ENCODE measurements around the gene SPATA31D3.
"Not testable (repeated sequence)": the region's sequence is repeated elsewhere in the genome, so short reads cannot be mapped to it uniquely, and the experiment has no call there.

SPATA31D3 gene

GRCh38 chr9:81906671-81907070 is 36.6 kb upstream of the SPATA31D3 start:
- no peak for TF ChIP-seq CTCF (IDR thresholded peaks at IDR 0.05; ENCODE audit: control extremely low read depth, extremely low read depth, low read depth, missing control alignments)
- DNase-seq (ENCODE audit: extremely low spot score): no peak
- POLR2A ChIA-PET: no interaction called here
- CTCF ChIA-PET: no interaction called here

- ChIA-PET CTCF (no interaction called here), POLR2A (no interaction called here)
- TF ChIP-seq CTCF (IDR thresholded peaks at IDR 0.05; ENCODE audit: control extremely low read depth, extremely low read depth, low read depth, missing control alignments): no peak
- no peak for DNase-seq (ENCODE audit: extremely low spot score)
These were observed 31.2 kb upstream of the SPATA31D3 start for GRCh38 chr9:81912135-81912534.

GRCh38 chr9:81915801-81916505 is 27.3 kb upstream of the SPATA31D3 start:
- CTCF ChIA-PET: no interaction called here
- no peak for DNase-seq (ENCODE audit: extremely low spot score)
- POLR2A ChIA-PET: no interaction called here
- TF ChIP-seq CTCF (IDR thresholded peaks at IDR 0.05; ENCODE audit: control extremely low read depth, extremely low read depth, low read depth, missing control alignments): no peak

- CTCF ChIA-PET: not testable (repeated sequence)
These were observed 24.8 kb upstream of the SPATA31D3 start for GRCh38 chr9:81918507-81918906.

GRCh38 chr9:81928305-81928704 is 15.0 kb upstream of the SPATA31D3 start, which contains the start of gene SPATA31D4:
Gene SPATA31D4, plus strand, starts transcription at chr9:81928428. Its CDS starts 86 bp downstream, at chr9:81928514.
- CTCF ChIA-PET; DNase-seq (ENCODE audit: extremely low spot score); POLR2A ChIA-PET: not testable (repeated sequence)

More at GRCh38 chr9:81918507-81918906, 24.8 kb upstream of the SPATA31D3 start:
- DNase-seq (ENCODE audit: extremely low spot score); POLR2A ChIA-PET: not testable (repeated sequence)

- DNase-seq (ENCODE audit: extremely low spot score); POLR2A ChIA-PET; CTCF ChIA-PET: not testable (repeated sequence)
These were observed 13.2 kb upstream of the SPATA31D3 start for GRCh38 chr9:81930147-81930546.

- DNase-seq (ENCODE audit: extremely low spot score); POLR2A ChIA-PET; CTCF ChIA-PET: not testable (repeated sequence)
These were observed 9.8 kb upstream of the SPATA31D3 start for GRCh38 chr9:81933547-81933946.

- DNase-seq (ENCODE audit: extremely low spot score); CTCF ChIA-PET; POLR2A ChIA-PET: not testable (repeated sequence)
These were observed 5.3 kb downstream of the SPATA31D3 start for GRCh38 chr9:81948650-81949049.

GRCh38 chr9:81953096-81953495 is 9.8 kb downstream of the SPATA31D3 start:
- TF ChIP-seq CTCF (IDR thresholded peaks at IDR 0.05; ENCODE audit: control extremely low read depth, extremely low read depth, low read depth, missing control alignments): no peak
- ChIA-PET POLR2A (no interaction called here), CTCF (no interaction called here)
- DNase-seq (ENCODE audit: extremely low spot score): no peak
